ENCODE data around the gene TMF1.

- TF ChIP-seq CTCF (IDR thresholded peaks at IDR 0.05) (no peak), POLR2A (IDR thresholded peaks at IDR 0.05) (no peak)
Observed at GRCh38 chr3:69066121-69066520, 14.0 kb upstream of the TMF1 start.

Data from vagina (tissue), 2 donors.